CD4-positive, CD25-positive, alpha-beta regulatory T cell (primary cell): ENCODE data around the gene PEA15. TPM values are rescaled to one million over a fixed set of nuclear protein-coding genes. Genes with fewer than 3 reads are reported as not detected.

ENCODE experiments used
- ATAC-seq, 2 donors: fragments of 150-1000 bp; cut with Tn5 transposase; one replicate each; pipeline ENCODE4 v1.10.0; 2021; ENCODE audit warnings: low read depth in 2 of 2, moderate number of reproducible peaks in 2 of 2, moderate library complexity in 1 of 2
- DNase-seq, 3 donors: peaks; one replicate each; pipeline versions ENCODE4 v3.0.0 to v3.0.0-alpha.2; 2012 to 2022; ENCODE audit warnings: mixed read lengths in 1 of 3
- H3K27ac ChIP-seq: one replicate; pipeline ENCODE4 v1.7.0; 2013; ENCODE audit warnings: mild to moderate bottlenecking, low read length; ENCODE audit not compliant: insufficient read depth, poor library complexity, severe bottlenecking
- H3K27me3 ChIP-seq: one replicate; pipeline ENCODE4 v1.7.0; 2013; ENCODE audit warnings: low read length; ENCODE audit not compliant: control insufficient read depth, insufficient read depth
- H3K36me3 ChIP-seq: one replicate; pipeline ENCODE4 v1.7.0; 2013; ENCODE audit warnings: mild to moderate bottlenecking, low read length, moderate library complexity; ENCODE audit not compliant: control insufficient read depth, insufficient read depth
- H3K4me1 ChIP-seq: 2 replicates; pipeline ENCODE4 v1.7.0; 2013; ENCODE audit warnings: mild to moderate bottlenecking, low read length; ENCODE audit not compliant: insufficient read depth, control insufficient read depth, poor library complexity, severe bottlenecking
- H3K4me3 ChIP-seq: one replicate; pipeline ENCODE4 v1.7.0; 2013; ENCODE audit warnings: low read depth, mild to moderate bottlenecking, low read length, moderate library complexity
- H3K9me3 ChIP-seq, 2 experiments: 1 replicate in 1 of 2; 2 replicates in 1 of 2; pipeline ENCODE4 v1.7.0; 2013; ENCODE audit warnings: low read length in 2 of 2, mild to moderate bottlenecking in 1 of 2, moderate library complexity in 1 of 2; ENCODE audit not compliant: control insufficient read depth in 2 of 2
- H3K27ac Mint-ChIP-seq, 3 donors: one replicate each; pipeline ENCODE4 v1.8.0; 2020 to 2022; ENCODE audit warnings: mild to moderate bottlenecking in 3 of 3, mixed read lengths in 3 of 3, moderate library complexity in 2 of 3
- H3K27me3 Mint-ChIP-seq: one replicate; pipeline ENCODE4 v1.8.0; 2022; ENCODE audit warnings: mild to moderate bottlenecking, mixed read lengths
- H3K36me3 Mint-ChIP-seq: one replicate; pipeline ENCODE4 v1.8.0; 2020; ENCODE audit warnings: mixed read lengths
- H3K4me1 Mint-ChIP-seq, 4 donors: one replicate each; pipeline ENCODE4 v1.8.0; 2020 to 2022; ENCODE audit warnings: mixed read lengths in 4 of 4, mild to moderate bottlenecking in 1 of 4
- H3K4me3 Mint-ChIP-seq, 4 donors: one replicate each; pipeline ENCODE4 v1.8.0; 2020 to 2022; ENCODE audit warnings: mild to moderate bottlenecking in 4 of 4, mixed read lengths in 4 of 4, moderate library complexity in 3 of 4
- H3K9me3 Mint-ChIP-seq, 7 donors: one replicate each; pipeline ENCODE4 v1.8.0; 2020 to 2022; ENCODE audit warnings: mixed read lengths in 7 of 7, mild to moderate bottlenecking in 3 of 7, moderate library complexity in 2 of 7
- polyA plus RNA-seq, 4 donors: library from polyadenylated mRNA; unstranded; fragments of 300-500 nt; fragmentation: Illumina TruSeq; gene quantifications; one replicate each; pipeline ENCODE4 v1.2.3, GENCODE V29; 2021
- total RNA-seq: library from RNA; stranded (reverse); gene quantifications from one replicate; pipeline ENCODE4 v1.2.3, GENCODE V29; 2022

PEA15 gene
- total and polyA plus RNA-seq, 5 donors from 2014 or later, result 7.5 to 21.5 (median 8.7) TPM

- Mint-ChIP-seq H3K36me3 (no peaks in the 10 kb centered on the region), H3K27ac (no peak overlapping the region), H3K9me3 (no peaks in the 10 kb centered on the region), H3K27me3 (peaks cover 5% of the 10 kb centered on the region), H3K4me1 (peaks cover 0 to 4% (median 0%) of the 10 kb centered on the region in 4 donors), H3K4me3 (no peak overlapping the region)
- H3K27ac ChIP-seq, result no peak overlapping the region
- no peaks in the 10 kb centered on the region for H3K36me3 ChIP-seq
- no peaks in the 10 kb centered on the region for H3K27me3 ChIP-seq
- no peaks in the 10 kb centered on the region for H3K4me1 ChIP-seq
- ATAC-seq (no peak), DNase-seq (no peak)
- H3K4me3 ChIP-seq, result no peak overlapping the region
- no peaks in the 10 kb centered on the region for H3K9me3 ChIP-seq
Measured at GRCh38 chr1:160179336-160179735, 25.8 kb upstream of the PEA15 start.

GRCh38 chr1:160186246-160186645, 18.9 kb upstream of the PEA15 start:
- H3K9me3 ChIP-seq, result no peaks in the 10 kb centered on the region
- no peaks in the 10 kb centered on the region for H3K4me1 ChIP-seq
- H3K4me1 Mint-ChIP-seq, result no peaks in the 10 kb centered on the region
- no peak overlapping the region for H3K27ac ChIP-seq
- no peak overlapping the region for H3K4me3 Mint-ChIP-seq
- peaks cover 20% of the 10 kb centered on the region for H3K27me3 Mint-ChIP-seq
- peak overlapping the region in 2 of 3 donors; percentile 13 to 87 for H3K27ac Mint-ChIP-seq
- no peak overlapping the region for H3K4me3 ChIP-seq
- DNase-seq (no peak), ATAC-seq (no peak)
- no peaks in the 10 kb centered on the region for H3K27me3 ChIP-seq
- no peaks in the 10 kb centered on the region for H3K36me3 ChIP-seq
- peaks cover 0 to 2% (median 0%) of the 10 kb centered on the region in 7 donors for H3K9me3 Mint-ChIP-seq
- H3K36me3 Mint-ChIP-seq, result no peaks in the 10 kb centered on the region

- H3K4me3 ChIP-seq, result no peak overlapping the region
- H3K36me3 ChIP-seq, result no peaks in the 10 kb centered on the region
- no peaks in the 10 kb centered on the region for H3K4me1 Mint-ChIP-seq
- H3K27ac ChIP-seq, result no peak overlapping the region
- no peaks in the 10 kb centered on the region for H3K9me3 ChIP-seq
- DNase-seq (no peak), ATAC-seq (no peak)
- H3K4me3 Mint-ChIP-seq, result no peak overlapping the region
- H3K27me3 Mint-ChIP-seq, result peaks cover 16% of the 10 kb centered on the region
- peaks cover 0 to 2% (median 0%) of the 10 kb centered on the region in 7 donors for H3K9me3 Mint-ChIP-seq
- no peaks in the 10 kb centered on the region for H3K36me3 Mint-ChIP-seq
- peak overlapping the region in 1 of 3 donors; percentile 13 for H3K27ac Mint-ChIP-seq
- H3K27me3 ChIP-seq, result no peaks in the 10 kb centered on the region
- H3K4me1 ChIP-seq, result no peaks in the 10 kb centered on the region
Measured at GRCh38 chr1:160186729-160187128, 18.5 kb upstream of the PEA15 start.

- Mint-ChIP-seq H3K9me3 (peaks cover 0 to 2% (median 0%) of the 10 kb centered on the region in 7 donors), H3K27ac (no peak overlapping the region), H3K4me1 (no peaks in the 10 kb centered on the region), H3K36me3 (no peaks in the 10 kb centered on the region), H3K4me3 (no peak overlapping the region), H3K27me3 (peaks cover 16% of the 10 kb centered on the region)
- no peaks in the 10 kb centered on the region for H3K27me3 ChIP-seq
- DNase-seq (no peak), ATAC-seq (no peak)
- no peaks in the 10 kb centered on the region for H3K9me3 ChIP-seq
- H3K4me1 ChIP-seq, result no peaks in the 10 kb centered on the region
- H3K36me3 ChIP-seq, result no peaks in the 10 kb centered on the region
- no peak overlapping the region for H3K27ac ChIP-seq
- H3K4me3 ChIP-seq, result no peak overlapping the region
Measured at GRCh38 chr1:160187407-160187806, 17.8 kb upstream of the PEA15 start.

GRCh38 chr1:160188341-160188740, 16.8 kb upstream of the PEA15 start:
- Histone ChIP-seq H3K36me3 (no peaks in the 10 kb centered on the region), H3K4me1 (no peaks in the 10 kb centered on the region), H3K27ac (no peak overlapping the region), H3K9me3 (no peaks in the 10 kb centered on the region), H3K27me3 (no peaks in the 10 kb centered on the region), H3K4me3 (no peak overlapping the region)
- Mint-ChIP-seq H3K4me3 (no peak overlapping the region), H3K4me1 (no peaks in the 10 kb centered on the region), H3K9me3 (peaks cover 0 to 2% (median 0%) of the 10 kb centered on the region in 7 donors), H3K27me3 (peaks cover 16% of the 10 kb centered on the region), H3K36me3 (no peaks in the 10 kb centered on the region), H3K27ac (no peak overlapping the region)
- DNase-seq (no peak), ATAC-seq (no peak)

- Histone ChIP-seq H3K27me3 (no peaks in the 10 kb centered on the region), H3K9me3 (no peaks in the 10 kb centered on the region), H3K27ac (no peak within 1 kb of the TSS), H3K4me1 (no peaks in the 10 kb centered on the region), H3K36me3 (no peaks in the 10 kb centered on the region), H3K4me3 (no peak within 1 kb of the TSS)
- Mint-ChIP-seq H3K4me1 (no peaks in the 10 kb centered on the region), H3K27me3 (peaks cover 16% of the 10 kb centered on the region), H3K9me3 (peaks cover 0 to 2% (median 0%) of the 10 kb centered on the region in 7 donors), H3K36me3 (no peaks in the 10 kb centered on the region), H3K4me3 (no peak within 1 kb of the TSS), H3K27ac (no peak within 1 kb of the TSS)
- ATAC-seq, result no peak
- no peak for DNase-seq
Measured at GRCh38 chr1:160189649-160190625, 15.2 kb upstream of the PEA15 start, which contains the start of gene CASQ1. CASQ1 (plus strand) TSS chr1:160190575; CDS start chr1:160190752, 177 bp downstream.

- no peaks in the 10 kb centered on the region for H3K4me1 ChIP-seq
- H3K9me3 ChIP-seq, result no peaks in the 10 kb centered on the region
- Mint-ChIP-seq H3K27me3 (peaks cover 9% of the 10 kb centered on the region), H3K36me3 (no peaks in the 10 kb centered on the region), H3K4me3 (no peak overlapping the region), H3K27ac (no peak overlapping the region), H3K9me3 (no peaks in the 10 kb centered on the region), H3K4me1 (no peaks in the 10 kb centered on the region)
- ATAC-seq (no peak), DNase-seq (no peak)
- no peaks in the 10 kb centered on the region for H3K36me3 ChIP-seq
- no peak overlapping the region for H3K27ac ChIP-seq
- no peaks in the 10 kb centered on the region for H3K27me3 ChIP-seq
- H3K4me3 ChIP-seq, result no peak overlapping the region
Measured at GRCh38 chr1:160191756-160192155, 13.4 kb upstream of the PEA15 start.

GRCh38 chr1:160192234-160192633, 12.9 kb upstream of the PEA15 start:
- Histone ChIP-seq H3K4me1 (no peaks in the 10 kb centered on the region), H3K4me3 (no peak overlapping the region), H3K9me3 (no peaks in the 10 kb centered on the region), H3K27ac (no peak overlapping the region), H3K27me3 (no peaks in the 10 kb centered on the region), H3K36me3 (no peaks in the 10 kb centered on the region)
- no peaks in the 10 kb centered on the region for H3K9me3 Mint-ChIP-seq
- no peak for ATAC-seq
- H3K27ac Mint-ChIP-seq, result no peak overlapping the region
- DNase-seq, result no peak
- no peaks in the 10 kb centered on the region for H3K36me3 Mint-ChIP-seq
- peaks cover 5% of the 10 kb centered on the region for H3K27me3 Mint-ChIP-seq
- no peak overlapping the region for H3K4me3 Mint-ChIP-seq
- H3K4me1 Mint-ChIP-seq, result no peaks in the 10 kb centered on the region
